Measurements from ENCODE around the gene DENND2C. TPM values are rescaled to one million over a fixed set of nuclear protein-coding genes. Genes with fewer than 3 reads are reported as not detected.

DENND2C gene
- polyA plus RNA-seq, 2 of the 4 experiments (the other 2 are of a cell fraction): 0.18 to 0.19 TPM

DNA sequence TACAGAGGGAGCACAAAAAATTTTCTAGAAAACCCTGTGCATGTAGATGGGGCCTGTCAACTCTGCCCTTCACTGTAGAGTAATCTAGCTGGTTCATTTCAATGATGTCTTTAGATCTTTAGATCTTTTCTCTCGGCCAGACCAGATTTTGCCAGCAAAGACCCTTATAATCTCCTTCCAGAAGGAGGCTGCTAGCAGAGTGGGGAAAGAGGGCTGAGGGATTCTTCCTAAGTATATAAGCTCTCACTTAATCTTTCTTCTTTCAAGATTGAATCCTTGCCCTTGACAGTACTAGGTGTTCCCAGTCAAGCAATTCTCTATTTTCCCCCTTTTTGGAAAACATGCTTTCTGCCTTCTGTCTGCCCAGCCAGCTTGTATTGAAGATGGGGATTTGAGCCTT lies 122.8 kb downstream of the DENND2C start:
- no peak overlapping the region for H3K4me3 ChIP-seq
- no peak for FAIRE-seq
- POLR2A ChIA-PET: no interaction called here
- no peak overlapping the region for H3K27ac ChIP-seq
- 21% methylated on average over 1 of the region's 1 CpG for WGBS (ENCODE audit: missing lambda C conversion rate)
- no peak for ATAC-seq
- no peaks in the 10 kb centered on the region for H3K4me1 ChIP-seq
- no peak overlapping the region for H3K4me2 ChIP-seq
- DNase-seq (ENCODE audit: low read depth in 1 of 2, low spot score in 1 of 2): no peak
- TF ChIP-seq JUN (IDR thresholded peaks at IDR 0.05) (no peak), NFE2L2 (conservative IDR thresholded peaks at IDR 0.05; ENCODE audit: low read length) (no peak)
- H3K9me3 ChIP-seq: no peaks in the 10 kb centered on the region
- CTCF ChIA-PET: interaction anchor here (0.8 kb wide), 1 partner anchor 14 kb away, joined by 3 read pairs; no protein-coding TSS in a partner anchor

- ChIA-PET CTCF (no interaction called here), POLR2A (no interaction called here)
- Histone ChIP-seq H3K9me3 (no peaks in the 10 kb centered on the region), H3K27ac (no peak overlapping the region), H3K4me2 (no peak overlapping the region), H3K4me3 (no peak overlapping the region), H3K4me1 (no peaks in the 10 kb centered on the region)
- WGBS (ENCODE audit: missing lambda C conversion rate): 73% methylated on average over 2 of the region's 2 CpGs
- FAIRE-seq (no peak), ATAC-seq (no peak), DNase-seq (ENCODE audit: low read depth in 1 of 2, low spot score in 1 of 2) (no peak)
- TF ChIP-seq HOXB5 (CRISPR knock-in tag; IDR thresholded peaks at IDR 0.05) (no peak), EP300 (IDR thresholded peaks at IDR 0.05) (no peak), JUN (IDR thresholded peaks at IDR 0.05) (no peak), CHD2 (IDR thresholded peaks at IDR 0.05; ENCODE audit: low read length, partially characterized antibody) (no peak), HDAC2 (IDR thresholded peaks at IDR 0.05) (no peak), EHMT2 (IDR thresholded peaks at IDR 0.05; ENCODE audit: low read depth) (no peak), HOXA7 (CRISPR knock-in tag; IDR thresholded peaks at IDR 0.05) (no peak), RARB (CRISPR knock-in tag; IDR thresholded peaks at IDR 0.05) (no peak), ZNF302 (CRISPR knock-in tag; IDR thresholded peaks at IDR 0.05) (no peak), BHLHE40 (IDR thresholded peaks at IDR 0.05; ENCODE audit: low read depth, low read length) (no peak), HEYL (CRISPR knock-in tag; IDR thresholded peaks at IDR 0.05) (no peak), ESRRA (IDR thresholded peaks at IDR 0.05; ENCODE audit: borderline replicate concordance, low read length) (no peak), KDM1A (IDR thresholded peaks at IDR 0.05; ENCODE audit: low read depth) (no peak), ATOH8 (CRISPR knock-in tag; IDR thresholded peaks at IDR 0.05; ENCODE audit: low read depth) (no peak), CBX8 (IDR thresholded peaks at IDR 0.05) (no peak), RNF2 (IDR thresholded peaks at IDR 0.05; ENCODE audit: borderline replicate concordance, low read depth) (no peak), KDM5A (IDR thresholded peaks at IDR 0.05) (no peak)
- TF ChIP-seq, protein P1, sequence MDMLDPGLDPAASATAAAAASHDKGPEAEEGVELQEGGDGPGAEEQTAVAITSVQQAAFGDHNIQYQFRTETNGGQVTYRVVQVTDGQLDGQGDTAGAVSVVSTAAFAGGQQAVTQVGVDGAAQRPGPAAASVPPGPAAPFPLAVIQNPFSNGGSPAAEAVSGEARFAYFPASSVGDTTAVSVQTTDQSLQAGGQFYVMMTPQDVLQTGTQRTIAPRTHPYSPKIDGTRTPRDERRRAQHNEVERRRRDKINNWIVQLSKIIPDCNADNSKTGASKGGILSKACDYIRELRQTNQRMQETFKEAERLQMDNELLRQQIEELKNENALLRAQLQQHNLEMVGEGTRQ (IDR thresholded peaks at IDR 0.05): no peak
- TF ChIP-seq, protein P2, sequence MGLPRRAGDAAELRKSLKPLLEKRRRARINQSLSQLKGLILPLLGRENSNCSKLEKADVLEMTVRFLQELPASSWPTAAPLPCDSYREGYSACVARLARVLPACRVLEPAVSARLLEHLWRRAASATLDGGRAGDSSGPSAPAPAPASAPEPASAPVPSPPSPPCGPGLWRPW (IDR thresholded peaks at IDR 0.05): no peak
- TF ChIP-seq, protein P3, sequence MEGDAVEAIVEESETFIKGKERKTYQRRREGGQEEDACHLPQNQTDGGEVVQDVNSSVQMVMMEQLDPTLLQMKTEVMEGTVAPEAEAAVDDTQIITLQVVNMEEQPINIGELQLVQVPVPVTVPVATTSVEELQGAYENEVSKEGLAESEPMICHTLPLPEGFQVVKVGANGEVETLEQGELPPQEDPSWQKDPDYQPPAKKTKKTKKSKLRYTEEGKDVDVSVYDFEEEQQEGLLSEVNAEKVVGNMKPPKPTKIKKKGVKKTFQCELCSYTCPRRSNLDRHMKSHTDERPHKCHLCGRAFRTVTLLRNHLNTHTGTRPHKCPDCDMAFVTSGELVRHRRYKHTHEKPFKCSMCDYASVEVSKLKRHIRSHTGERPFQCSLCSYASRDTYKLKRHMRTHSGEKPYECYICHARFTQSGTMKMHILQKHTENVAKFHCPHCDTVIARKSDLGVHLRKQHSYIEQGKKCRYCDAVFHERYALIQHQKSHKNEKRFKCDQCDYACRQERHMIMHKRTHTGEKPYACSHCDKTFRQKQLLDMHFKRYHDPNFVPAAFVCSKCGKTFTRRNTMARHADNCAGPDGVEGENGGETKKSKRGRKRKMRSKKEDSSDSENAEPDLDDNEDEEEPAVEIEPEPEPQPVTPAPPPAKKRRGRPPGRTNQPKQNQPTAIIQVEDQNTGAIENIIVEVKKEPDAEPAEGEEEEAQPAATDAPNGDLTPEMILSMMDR (IDR thresholded peaks at IDR 0.05): no peak
Observed at GRCh38 chr1:114545796-114546195, 124.1 kb downstream of the DENND2C start.

- Histone ChIP-seq H3K27ac (no peak overlapping the region), H3K4me1 (no peaks in the 10 kb centered on the region), H3K4me2 (no peak overlapping the region), H3K9me3 (no peaks in the 10 kb centered on the region), H3K4me3 (no peak overlapping the region)
- FAIRE-seq: no peak
- ATAC-seq: no peak
- WGBS (ENCODE audit: missing lambda C conversion rate): 30% methylated on average over 1 of the region's 1 CpG
- ChIA-PET CTCF (no interaction called here), POLR2A (no interaction called here)
- TF ChIP-seq PBX3 (IDR thresholded peaks at IDR 0.05) (no peak), RARB (CRISPR knock-in tag; IDR thresholded peaks at IDR 0.05) (no peak), RCOR1 (IDR thresholded peaks at IDR 0.05; ENCODE audit: low read depth, low read length) (no peak)
- TF ChIP-seq, protein P2 (IDR thresholded peaks at IDR 0.05): no peak
- no peak for DNase-seq (ENCODE audit: low read depth in 1 of 2, low spot score in 1 of 2)
Observed at GRCh38 chr1:114545315-114545714, 124.5 kb downstream of the DENND2C start.
